ENCODE data around the gene NEK4. TPM values are rescaled to one million over a fixed set of nuclear protein-coding genes. Genes with fewer than 3 reads are reported as not detected.
"Not testable (repeated sequence)": the region's sequence is repeated elsewhere in the genome, so short reads cannot be mapped to it uniquely, and the experiment has no call there.

NEK4 gene
- total RNA-seq, 1 donor from 2014 or later = 11.6 TPM

DNA sequence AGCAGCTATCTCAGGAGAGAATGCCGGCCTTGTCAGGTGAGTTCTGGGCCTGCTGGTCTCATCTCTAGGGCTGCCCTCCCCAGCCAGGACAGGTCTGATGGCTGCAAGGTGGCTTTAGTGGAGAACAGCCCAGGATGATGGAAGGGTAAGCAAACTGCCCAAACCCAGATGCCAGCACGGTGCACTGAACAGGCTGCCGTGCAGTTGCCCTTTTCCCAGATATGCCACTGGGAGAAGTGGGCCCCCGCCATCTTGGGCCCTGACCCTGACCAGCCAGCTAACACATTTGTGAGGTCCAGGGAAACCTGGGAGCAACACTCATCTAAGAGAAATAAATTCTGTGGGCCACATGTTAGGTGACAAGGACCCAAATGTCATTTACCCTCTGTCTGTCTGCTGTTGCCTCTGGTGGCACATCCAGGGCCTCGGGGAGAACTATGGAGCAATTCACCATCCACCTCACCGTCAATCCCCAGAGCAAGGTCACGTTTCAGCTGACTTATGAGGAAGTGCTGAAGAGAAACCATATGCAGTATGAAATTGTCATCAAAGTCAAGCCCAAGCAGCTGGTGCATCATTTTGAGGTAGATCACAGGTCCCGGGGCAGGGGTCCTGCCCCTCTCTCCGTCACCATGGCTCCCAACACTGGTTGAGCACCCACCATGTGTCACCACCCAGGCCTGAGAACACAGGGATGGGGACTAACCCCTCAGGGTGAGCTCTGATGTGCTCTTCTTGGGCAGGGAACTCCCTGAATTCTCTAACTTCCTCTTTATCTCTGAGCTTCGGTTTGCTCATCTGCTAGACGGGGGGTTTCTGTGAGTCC, 8.5 kb upstream of the NEK4 start:
- DNase-seq (ENCODE audit: low read depth in 2 of 2) = no peak

DNA sequence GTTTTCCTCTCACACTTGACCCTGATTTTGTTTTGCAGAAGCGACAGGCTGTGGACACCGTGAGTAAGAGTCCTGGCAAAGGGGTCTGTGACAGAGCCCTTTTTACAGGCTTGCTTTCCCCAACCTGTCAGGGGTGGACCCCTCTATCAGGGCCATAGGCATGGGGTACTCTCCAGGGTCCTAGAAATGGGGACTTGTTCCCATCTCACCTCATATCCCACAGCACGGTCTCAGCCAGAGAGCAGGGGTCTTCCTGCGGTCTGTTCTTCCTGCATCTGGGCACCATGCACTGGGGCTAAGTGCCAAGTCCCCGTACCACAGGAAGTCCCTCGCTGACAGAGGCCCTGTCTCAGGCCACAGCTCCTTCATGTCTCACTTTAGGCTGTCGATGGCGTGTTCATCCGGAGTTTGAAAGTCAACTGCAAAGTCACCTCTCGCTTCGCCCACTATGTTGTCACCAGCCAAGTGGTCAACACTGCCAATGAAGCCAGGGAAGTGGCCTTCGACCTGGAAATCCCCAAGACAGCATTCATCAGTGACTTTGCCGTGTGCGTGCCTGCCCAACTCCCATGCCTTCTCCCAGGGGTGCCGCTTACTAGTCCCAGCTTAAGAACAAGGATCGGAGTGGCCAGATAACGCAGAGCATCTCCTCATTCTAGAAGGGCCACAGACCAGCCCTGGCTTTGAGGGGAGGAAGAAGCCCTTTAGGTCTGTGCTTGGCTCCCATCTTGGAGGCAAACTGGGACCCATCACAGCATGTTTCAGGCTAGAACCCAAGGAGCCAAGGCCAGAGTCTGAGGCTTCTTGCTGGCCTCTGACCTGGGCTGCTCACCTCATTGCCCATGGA, 7.4 kb upstream of the NEK4 start:
- DNase-seq (ENCODE audit: low read depth in 2 of 2) = no peak

DNA sequence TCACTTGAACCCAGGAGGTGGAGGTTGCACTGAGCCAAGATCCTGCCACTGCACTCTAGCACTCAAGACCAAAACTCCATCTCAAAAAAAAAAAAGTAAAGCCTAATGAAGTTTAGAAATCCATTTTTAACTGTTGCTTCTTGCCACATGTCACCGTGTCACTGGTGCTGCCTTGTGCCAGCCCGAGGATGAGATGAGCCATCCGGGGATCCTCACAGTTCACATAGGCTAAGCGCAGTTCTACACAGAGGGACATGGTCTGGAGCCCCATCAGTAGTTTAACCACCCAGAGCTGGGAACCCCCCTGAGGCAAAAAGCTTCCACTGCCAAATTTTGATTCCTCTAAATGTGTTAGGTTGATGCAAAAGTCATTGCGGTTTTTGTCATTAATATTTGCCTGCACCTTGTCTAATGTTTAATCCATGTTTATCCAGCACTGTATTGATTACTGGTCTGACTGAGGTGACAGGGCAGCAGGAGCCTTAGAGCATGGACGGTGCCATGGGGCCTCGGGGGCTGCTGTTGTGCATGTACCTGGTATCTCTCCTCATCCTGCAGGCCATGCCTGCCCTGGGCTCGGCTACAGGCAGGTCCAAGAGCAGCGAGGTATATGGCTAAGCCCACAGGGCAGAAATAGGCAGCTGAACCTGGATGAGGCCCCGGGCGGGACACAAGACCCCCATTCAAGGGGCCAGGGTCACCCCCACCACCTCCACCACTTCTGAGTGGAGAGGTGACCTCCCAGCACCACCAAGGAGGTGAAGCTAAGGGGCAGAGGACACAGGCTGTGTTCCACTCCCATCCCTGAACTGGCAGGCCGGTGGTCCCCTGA, 6.6 kb upstream of the NEK4 start, which contains the start of gene ITIH1:
ITIH1 (plus strand) TSS at position 473 of the 832 bp plus-strand sequence; CDS start at position 490, 17 bp downstream.
- DNase-seq (ENCODE audit: low read depth in 2 of 2) = no peak

DNA sequence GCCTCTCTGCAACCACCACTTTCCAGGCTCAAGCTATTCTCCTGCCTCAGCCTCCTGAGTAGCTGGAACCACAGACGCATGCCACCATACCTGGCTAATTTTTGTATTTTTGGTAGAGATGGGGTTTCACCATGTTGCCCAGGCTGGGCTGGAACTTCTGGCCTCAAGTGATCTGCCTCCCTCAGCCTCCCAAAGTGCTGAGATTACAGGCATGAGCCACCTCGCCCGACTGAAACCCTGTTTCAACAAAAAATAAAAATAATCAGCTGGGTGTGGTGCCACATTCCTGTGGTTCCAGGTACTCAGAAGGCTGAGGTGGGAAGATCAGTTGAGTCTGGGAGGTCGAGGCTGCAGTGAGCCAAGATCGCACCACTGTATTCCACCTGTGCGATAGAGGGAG, 5.7 kb upstream of the NEK4 start:
- DNase-seq (ENCODE audit: low read depth in 2 of 2) = not testable (repeated sequence)

- DNase-seq (ENCODE audit: low read depth in 2 of 2) = no peak
Measured at GRCh38 chr3:52775877-52776276, 5.1 kb upstream of the NEK4 start.

DNA sequence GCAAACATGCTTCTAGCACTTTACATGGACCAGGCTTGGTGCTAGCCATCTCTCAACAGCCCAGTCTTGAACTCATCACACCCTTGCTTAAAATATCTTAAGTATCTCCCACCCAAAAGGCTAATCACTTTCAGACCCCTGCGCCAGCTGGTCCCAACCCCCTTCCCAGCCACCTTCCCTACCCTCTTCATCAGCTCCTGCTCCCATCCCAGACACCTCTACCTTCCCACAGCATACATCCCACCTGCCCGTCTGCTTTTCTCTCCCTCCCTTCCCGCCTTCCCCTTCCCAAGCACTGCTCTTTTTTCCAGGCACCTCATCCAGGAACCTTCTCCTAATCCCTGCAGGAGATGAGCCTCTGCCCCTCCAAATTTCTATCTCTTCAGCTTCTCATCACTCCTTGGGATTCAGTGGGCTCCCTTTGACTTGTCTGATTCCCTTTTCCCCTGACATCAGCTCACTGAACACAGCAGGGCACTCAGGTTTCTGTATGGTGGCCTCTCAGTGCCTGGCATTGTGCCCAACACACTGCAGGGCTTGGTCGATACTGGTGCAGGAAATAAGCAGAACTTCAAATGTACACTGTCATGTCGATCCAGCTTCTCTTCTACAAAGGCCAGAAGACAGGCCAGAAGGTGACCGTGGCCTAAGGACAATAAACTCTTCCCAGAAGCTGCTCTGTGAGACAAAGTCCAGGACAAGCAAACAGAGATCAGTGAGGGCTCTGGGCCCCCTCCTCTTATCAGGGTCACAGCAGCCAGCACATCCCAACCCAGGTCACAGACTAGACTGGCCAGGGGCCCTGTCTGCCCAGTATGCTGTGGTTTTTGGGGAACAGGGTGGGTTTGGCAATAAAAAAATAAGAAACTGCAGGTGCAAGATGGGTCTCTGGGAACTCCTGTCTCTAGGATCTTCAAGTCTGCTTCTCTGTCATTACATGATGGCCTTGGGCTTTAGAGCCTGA, 4.4 kb upstream of the NEK4 start:
- no peak for DNase-seq (ENCODE audit: low read depth in 2 of 2)

DNA sequence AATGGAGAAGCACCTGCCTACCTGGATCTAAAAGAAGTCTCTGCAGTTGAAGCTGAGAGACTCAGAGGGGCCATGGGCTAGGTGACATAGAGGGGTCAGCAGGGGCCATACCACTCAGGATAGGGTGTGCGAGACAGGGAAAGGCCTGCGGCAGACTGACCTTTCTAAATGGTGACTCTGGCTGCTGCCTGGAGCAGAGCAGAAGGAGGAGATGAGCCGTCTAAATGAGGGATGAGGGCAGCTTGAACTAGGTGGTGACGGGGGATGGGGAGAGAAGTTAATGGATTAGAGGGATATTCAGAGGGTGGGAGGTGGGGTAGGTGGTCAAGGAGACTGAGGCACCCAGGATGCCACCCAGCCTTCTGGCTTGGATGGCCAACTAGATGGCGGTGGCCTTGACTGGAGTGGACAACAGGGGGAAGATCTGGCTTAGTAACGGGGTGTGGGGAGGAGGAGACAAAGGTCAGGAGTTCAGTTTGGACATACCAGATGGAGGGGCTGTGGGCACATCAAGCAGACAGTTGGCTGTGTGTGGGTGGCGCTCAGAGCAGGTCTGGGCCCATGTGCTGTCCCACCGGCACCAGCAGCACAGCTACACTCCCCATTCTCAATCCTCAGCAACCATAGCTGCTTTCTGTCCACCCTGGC, 3.5 kb upstream of the NEK4 start:
- no peak for DNase-seq (ENCODE audit: low read depth in 2 of 2)

GRCh38 chr3:52773361-52774065, 2.8 kb upstream of the NEK4 start:
- DNase-seq (ENCODE audit: low read depth in 2 of 2) = no peak

DNA sequence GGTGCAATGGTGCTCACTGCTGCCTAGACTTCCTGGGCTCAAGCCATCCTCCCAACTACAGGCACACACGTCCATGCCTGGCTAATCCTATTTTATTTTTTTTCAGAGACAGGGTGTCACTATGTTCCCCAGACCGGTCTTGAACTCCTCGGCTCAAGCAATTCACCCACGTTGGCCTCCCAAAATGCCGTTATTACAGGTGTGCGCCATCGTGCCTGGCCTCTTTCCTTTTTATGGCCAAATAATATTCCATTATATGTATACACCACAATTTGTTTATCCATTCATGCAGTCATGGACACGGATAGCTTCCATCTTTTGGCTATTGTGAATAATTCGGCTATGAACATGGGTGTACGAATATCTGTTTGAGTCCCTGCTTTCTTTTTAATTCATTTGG, 962 bp upstream of the NEK4 start:
- no peak for DNase-seq (ENCODE audit: low read depth in 2 of 2)

GRCh38 chr3:52771334-52771681, 568 bp upstream of the NEK4 start:
- DNase-seq (ENCODE audit: low read depth in 2 of 2) = no peak

DNA sequence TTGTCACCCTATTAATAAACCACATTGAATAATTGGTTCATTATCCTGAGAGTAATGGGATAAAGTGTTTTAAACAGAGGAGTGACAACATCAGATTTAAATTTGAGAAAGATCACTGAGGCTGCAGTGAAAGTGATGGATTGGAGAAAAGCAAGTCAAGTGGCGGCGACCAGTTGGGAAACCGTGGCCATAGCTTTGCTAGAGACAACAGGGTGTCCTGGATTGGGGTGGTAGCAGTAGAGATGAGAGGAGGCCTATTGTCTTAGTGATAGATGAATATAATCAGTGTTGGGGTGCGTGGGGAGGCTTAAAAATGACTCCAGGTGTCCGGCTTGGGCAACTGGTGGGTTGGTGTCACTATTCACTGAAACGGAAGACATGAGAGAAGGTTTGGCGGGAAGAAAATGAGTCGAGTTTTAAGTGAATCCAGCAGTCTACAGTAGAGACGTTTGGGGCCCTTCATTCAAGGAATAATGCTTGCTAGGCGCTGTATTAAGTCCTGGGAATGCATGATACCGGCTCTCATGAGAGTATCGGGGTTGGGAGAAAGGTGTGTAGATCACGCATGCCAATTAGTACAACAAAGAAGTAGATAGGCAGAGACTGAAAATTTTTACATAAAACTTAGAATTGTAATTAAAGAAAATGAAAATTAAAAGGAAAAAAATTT, 819 bp downstream of the NEK4 start:
- DNase-seq (ENCODE audit: low read depth in 2 of 2) = peak in 1 of 2 donors; percentile 19

GRCh38 chr3:52763466-52763865, 7.3 kb downstream of the NEK4 start:
- peak in 1 of 2 donors; percentile 78 for DNase-seq (ENCODE audit: low read depth in 2 of 2)

- no peak for DNase-seq (ENCODE audit: low read depth in 2 of 2)
Measured at GRCh38 chr3:52756141-52756540, 14.6 kb downstream of the NEK4 start.

DNA sequence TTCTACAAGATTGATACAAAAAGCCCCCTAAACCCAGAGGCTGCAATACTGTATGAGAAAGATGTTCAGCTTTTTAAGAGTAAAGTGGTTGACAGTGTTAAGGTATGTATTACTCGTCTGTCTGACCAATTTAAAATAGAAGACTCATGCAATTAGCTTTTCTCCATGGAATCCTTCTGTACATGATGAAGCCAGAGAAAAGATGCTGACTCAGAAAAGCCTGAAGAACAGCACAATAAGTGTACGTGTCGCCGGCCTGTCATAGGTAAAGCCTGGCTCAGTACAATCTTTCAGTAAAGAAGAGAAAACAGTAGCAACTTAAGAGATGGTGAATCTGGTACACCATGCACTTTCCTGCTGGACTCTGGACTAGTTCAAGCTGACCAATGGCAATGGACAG, 16.4 kb downstream of the NEK4 start:
- no peak for DNase-seq (ENCODE audit: low read depth in 2 of 2)

DNA sequence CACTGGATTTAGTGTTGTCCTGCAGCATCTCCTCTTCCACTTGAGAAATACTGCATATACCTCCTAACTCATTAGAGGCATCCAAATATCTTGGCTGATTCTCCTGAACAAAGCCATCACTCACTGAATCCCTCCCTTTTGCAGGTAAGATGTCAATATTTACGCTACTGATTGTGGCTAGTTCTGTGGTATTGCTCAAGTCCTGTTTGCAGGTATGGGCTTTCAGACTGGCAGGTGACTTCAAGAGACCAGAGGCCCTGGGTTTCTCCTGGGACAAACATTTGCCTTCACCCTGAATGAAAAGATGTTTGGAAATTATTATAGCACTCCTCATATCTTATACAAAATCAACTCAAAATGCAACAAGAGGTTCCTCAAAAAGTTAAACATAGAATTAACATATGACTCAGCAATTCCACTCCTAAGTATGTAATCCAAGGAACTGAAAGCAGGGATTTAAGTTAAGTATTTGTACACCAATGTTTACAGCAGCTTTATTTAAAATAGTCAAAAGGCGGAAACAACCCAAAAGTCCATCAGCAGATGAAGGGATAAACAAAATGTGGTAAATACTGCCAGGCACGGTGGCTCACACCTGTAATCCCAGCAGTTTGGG, 18.6 kb downstream of the NEK4 start:
- DNase-seq (ENCODE audit: low read depth in 2 of 2) = no peak

DNA sequence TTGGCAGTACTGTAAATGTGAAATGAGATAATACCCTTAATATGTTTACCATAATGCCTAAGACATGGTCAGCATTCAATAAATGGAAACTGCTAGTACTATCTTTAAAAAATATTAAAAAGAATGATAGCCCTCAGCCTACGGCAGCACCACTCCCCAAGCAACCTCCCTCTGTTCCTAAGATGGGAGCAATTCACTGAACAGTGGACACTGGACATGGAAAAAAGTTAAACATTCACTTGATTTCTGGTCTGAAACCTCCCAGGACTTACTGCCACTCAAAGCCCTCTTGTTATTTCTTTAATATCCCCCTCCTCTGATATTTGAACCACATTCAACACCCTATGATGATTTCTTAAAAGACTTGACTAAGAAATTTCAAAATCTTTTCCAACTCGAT, 27.0 kb downstream of the NEK4 start:
- DNase-seq (ENCODE audit: low read depth in 2 of 2) = no peak

DNA sequence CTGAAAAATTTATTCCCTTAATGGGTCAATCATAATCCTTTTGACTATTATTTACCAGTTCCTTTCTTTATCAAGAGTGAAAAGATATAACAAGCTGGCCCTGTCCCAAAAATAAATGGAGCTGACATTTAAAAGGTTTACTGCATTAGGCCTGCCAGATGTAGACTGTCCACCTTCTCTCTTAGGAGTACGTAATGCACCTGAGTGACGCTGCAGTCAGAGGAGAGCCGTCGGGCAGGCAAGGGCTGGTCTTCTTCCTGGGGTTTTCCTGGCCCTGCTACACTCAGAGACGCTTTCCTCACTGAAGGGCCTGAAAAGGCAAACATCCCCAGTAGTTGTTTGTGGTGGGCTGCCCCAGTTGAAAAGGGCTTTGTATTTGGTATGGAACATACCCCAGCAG, 27.6 kb downstream of the NEK4 start:
- DNase-seq (ENCODE audit: low read depth in 2 of 2) = no peak

DNA sequence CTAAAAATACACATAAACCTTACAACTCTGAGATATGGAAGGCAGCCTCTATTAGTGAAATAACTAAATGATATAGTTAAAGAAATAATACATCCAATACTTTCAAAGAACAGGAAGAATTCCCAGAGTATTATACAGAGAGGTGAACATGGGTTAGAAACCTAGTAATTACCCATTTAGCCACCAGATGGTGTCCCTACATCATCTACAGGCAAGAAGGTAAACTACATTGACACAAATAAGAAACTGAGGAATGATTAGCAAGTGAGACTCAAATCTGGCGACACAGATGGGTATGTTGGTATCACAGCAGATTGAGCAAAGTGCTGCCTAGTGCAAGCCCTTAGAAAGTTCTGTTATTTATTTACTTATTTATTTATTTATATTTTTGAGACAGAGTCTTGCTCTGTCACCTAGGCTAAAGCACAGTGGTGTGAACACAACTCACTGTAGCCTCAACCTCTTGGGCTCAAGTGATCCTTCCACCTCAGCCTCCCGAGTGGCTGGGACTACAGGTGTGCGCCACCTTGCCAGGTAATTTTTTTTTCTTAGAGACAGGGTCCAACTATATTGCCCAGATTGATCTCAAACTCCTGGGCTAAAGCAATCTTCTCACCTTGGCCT, 28.2 kb downstream of the NEK4 start:
- DNase-seq (ENCODE audit: low read depth in 2 of 2) = peak; percentile 45 to 51
